Peyer's patch (tissue), 4 donors: ENCODE results near the gene NSMF.

ENCODE experiments used
- CTCF ChIP-seq, 6 experiments: fragments of 450-650 bp in 4 of 6; fragments of 200-600 bp in 2 of 6; sonication (generic) in 1 of 6; IDR thresholded peaks; one replicate each; pipeline ENCODE4 v1.5.1; 2017 to 2019; ENCODE audit warnings: antibody characterized with exemption in 6 of 6, mild to moderate bottlenecking in 3 of 6, moderate library complexity in 1 of 6
- POLR2A ChIP-seq, 2 donors: fragments of 450-650 bp; IDR thresholded peaks; one replicate each; pipeline ENCODE4 v1.5.1; 2017; ENCODE audit warnings: antibody characterized with exemption in 2 of 2, mild to moderate bottlenecking in 2 of 2, moderate library complexity in 2 of 2

GRCh38 chr9:137432687-137433348 is 26.3 kb downstream of the NSMF start:
- TF ChIP-seq CTCF (IDR thresholded peaks at IDR 0.05) (no peak), POLR2A (IDR thresholded peaks at IDR 0.05) (no peak)
